ENCODE data around the gene SMTNL2.

Gene SMTNL2

DNA sequence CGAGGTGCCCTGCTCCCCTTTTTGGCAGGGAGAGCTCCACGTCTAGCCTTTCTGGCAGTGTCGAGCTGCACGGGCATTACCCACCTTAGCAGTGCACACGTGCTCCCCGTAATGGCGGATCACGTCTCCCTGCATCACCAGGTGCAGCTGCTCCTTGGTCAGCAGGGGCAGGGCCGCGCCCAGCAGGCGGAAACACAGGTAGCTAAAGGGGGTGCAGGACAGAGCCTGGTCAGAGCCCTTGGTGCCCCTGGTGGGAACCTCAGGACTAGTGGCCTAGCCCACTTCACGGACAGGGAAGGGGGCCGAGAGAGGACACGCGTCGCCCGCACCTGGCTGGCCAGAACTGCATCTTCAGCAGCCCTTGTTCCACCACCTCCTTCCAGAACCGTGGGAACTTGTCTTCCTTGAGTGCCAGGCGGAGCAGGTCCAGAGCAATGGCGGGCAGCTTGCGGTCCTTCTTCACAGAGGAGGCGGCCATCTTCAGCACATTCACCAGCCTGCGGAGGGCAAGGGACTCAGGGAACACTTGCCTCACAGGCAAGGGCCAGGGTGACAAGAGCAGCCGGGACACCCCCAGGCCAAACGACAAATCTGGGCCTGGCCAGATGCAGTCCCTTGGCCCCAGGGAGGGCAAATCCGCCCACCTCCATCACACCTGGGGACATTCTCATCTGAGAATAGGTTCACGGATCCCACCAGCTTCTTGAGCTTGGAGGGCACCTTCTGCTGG lies 32.4 kb upstream of the SMTNL2 start:
- H3K27me3 ChIP-seq (ENCODE audit: insufficient read depth, low read length): no peaks in the 10 kb centered on the region
- no peak for TF ChIP-seq EZH2 (IDR thresholded peaks at IDR 0.05; ENCODE audit: borderline replicate concordance, low read length)
- TF ChIP-seq, protein P1, sequence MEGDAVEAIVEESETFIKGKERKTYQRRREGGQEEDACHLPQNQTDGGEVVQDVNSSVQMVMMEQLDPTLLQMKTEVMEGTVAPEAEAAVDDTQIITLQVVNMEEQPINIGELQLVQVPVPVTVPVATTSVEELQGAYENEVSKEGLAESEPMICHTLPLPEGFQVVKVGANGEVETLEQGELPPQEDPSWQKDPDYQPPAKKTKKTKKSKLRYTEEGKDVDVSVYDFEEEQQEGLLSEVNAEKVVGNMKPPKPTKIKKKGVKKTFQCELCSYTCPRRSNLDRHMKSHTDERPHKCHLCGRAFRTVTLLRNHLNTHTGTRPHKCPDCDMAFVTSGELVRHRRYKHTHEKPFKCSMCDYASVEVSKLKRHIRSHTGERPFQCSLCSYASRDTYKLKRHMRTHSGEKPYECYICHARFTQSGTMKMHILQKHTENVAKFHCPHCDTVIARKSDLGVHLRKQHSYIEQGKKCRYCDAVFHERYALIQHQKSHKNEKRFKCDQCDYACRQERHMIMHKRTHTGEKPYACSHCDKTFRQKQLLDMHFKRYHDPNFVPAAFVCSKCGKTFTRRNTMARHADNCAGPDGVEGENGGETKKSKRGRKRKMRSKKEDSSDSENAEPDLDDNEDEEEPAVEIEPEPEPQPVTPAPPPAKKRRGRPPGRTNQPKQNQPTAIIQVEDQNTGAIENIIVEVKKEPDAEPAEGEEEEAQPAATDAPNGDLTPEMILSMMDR (IDR thresholded peaks at IDR 0.05; ENCODE audit: low read length): no peak
- no peak overlapping the region for H3K4me3 ChIP-seq (ENCODE audit: low read depth, low read length, poor library complexity, severe bottlenecking)
- H4K20me1 ChIP-seq (ENCODE audit: insufficient read depth, low read length): no peaks in the 10 kb centered on the region
- H3K9me3 ChIP-seq (ENCODE audit: low read length): no peaks in the 10 kb centered on the region
- no peak overlapping the region for H3K4me2 ChIP-seq (ENCODE audit: low read length)
- H3K27ac ChIP-seq (ENCODE audit: low read depth, low read length, poor library complexity, severe bottlenecking): no peak overlapping the region
- peaks cover 69% of the 10 kb centered on the region for H3K36me3 ChIP-seq (ENCODE audit: insufficient read depth, low read length)
- peaks cover 25% of the 10 kb centered on the region for H3K4me1 ChIP-seq (ENCODE audit: insufficient read depth, low read length, severe bottlenecking)
- H3F3A ChIP-seq (ENCODE audit: insufficient read depth, low read length): no peaks in the 10 kb centered on the region
- H3K9ac ChIP-seq (ENCODE audit: low read length): no peak overlapping the region
- no peak overlapping the region for H2AFZ ChIP-seq (ENCODE audit: low read length)
- no peaks in the 10 kb centered on the region for H3K9me2 ChIP-seq (ENCODE audit: low read depth, low read length)
- H3K79me2 ChIP-seq (ENCODE audit: insufficient read depth, low read length): peaks cover 18% of the 10 kb centered on the region

DNA sequence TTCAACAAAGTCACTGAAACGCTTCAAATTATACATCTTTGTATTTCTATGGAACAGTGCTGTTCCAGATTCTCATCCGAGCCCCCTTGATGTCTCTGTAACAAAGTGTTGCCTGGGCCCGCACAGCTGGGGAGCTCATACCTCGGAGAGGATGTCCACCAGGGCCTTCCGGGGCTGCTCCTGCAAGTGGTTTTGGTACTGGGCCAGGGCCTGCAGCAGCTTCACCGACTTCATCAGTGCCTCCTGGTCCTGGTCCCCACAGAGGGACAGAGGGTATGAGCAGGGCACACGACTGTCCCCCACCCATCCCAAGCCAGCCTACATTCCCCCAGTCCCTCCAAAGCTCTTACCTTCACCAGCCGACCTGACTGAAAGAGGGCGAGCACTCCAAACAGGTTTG lies 30.7 kb upstream of the SMTNL2 start:
- no peaks in the 10 kb centered on the region for H3K27me3 ChIP-seq (ENCODE audit: insufficient read depth, low read length)
- H3K4me1 ChIP-seq (ENCODE audit: insufficient read depth, low read length, severe bottlenecking): peaks cover 25% of the 10 kb centered on the region
- no peak for TF ChIP-seq EZH2 (IDR thresholded peaks at IDR 0.05; ENCODE audit: borderline replicate concordance, low read length)
- TF ChIP-seq, protein P1 (IDR thresholded peaks at IDR 0.05; ENCODE audit: low read length): no peak
- no peaks in the 10 kb centered on the region for H3K9me2 ChIP-seq (ENCODE audit: low read depth, low read length)
- no peak overlapping the region for H2AFZ ChIP-seq (ENCODE audit: low read length)
- no peaks in the 10 kb centered on the region for H3F3A ChIP-seq (ENCODE audit: insufficient read depth, low read length)
- peaks cover 18% of the 10 kb centered on the region for H3K79me2 ChIP-seq (ENCODE audit: insufficient read depth, low read length)
- H3K9ac ChIP-seq (ENCODE audit: low read length): peak overlapping the region; percentile 93
- no peaks in the 10 kb centered on the region for H3K9me3 ChIP-seq (ENCODE audit: low read length)
- H4K20me1 ChIP-seq (ENCODE audit: insufficient read depth, low read length): no peaks in the 10 kb centered on the region
- no peak overlapping the region for H3K27ac ChIP-seq (ENCODE audit: low read depth, low read length, poor library complexity, severe bottlenecking)
- peaks cover 52% of the 10 kb centered on the region for H3K36me3 ChIP-seq (ENCODE audit: insufficient read depth, low read length)
- H3K4me3 ChIP-seq (ENCODE audit: low read depth, low read length, poor library complexity, severe bottlenecking): peak overlapping the region; percentile 96
- H3K4me2 ChIP-seq (ENCODE audit: low read length): peak overlapping the region; percentile 70

DNA sequence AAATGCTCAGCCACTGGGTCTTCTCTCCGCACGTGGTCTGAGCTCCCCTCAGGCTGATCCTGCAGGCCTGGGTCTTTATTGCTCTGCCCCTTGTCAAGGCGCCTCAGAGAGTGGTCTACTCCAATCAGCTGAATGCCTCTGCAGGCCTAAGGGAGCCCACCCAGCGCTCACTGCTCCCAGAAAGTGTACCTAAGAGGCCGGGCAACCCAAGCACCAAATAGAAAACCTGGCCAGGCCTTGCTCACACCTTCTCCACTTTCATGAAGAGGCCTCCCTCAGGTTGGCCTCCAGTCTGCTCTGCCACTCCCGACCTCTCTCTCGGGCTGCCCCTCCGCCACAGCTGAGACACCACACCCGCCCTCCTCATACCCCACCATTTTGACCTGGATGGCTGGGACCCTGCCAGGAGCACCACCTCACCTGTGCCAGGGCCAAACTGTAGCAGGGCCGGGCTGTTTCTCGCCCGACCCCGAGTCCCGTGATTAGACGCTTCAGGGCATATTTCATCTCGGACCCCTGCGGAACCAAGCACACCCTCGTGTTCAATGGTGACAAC lies 29.8 kb upstream of the SMTNL2 start:
- Histone ChIP-seq H3K9me2 (ENCODE audit: low read depth, low read length) (no peaks in the 10 kb centered on the region), H3K4me1 (ENCODE audit: insufficient read depth, low read length, severe bottlenecking) (peaks cover 25% of the 10 kb centered on the region), H3K79me2 (ENCODE audit: insufficient read depth, low read length) (peaks cover 18% of the 10 kb centered on the region), H3K27ac (ENCODE audit: low read depth, low read length, poor library complexity, severe bottlenecking) (peak overlapping the region; percentile 28), H2AFZ (ENCODE audit: low read length) (no peak overlapping the region), H3K4me2 (ENCODE audit: low read length) (peak overlapping the region; percentile 70), H3K9me3 (ENCODE audit: low read length) (no peaks in the 10 kb centered on the region), H3F3A (ENCODE audit: insufficient read depth, low read length) (no peaks in the 10 kb centered on the region), H4K20me1 (ENCODE audit: insufficient read depth, low read length) (no peaks in the 10 kb centered on the region), H3K36me3 (ENCODE audit: insufficient read depth, low read length) (peaks cover 44% of the 10 kb centered on the region), H3K27me3 (ENCODE audit: insufficient read depth, low read length) (no peaks in the 10 kb centered on the region), H3K4me3 (ENCODE audit: low read depth, low read length, poor library complexity, severe bottlenecking) (peak overlapping the region; percentile 96), H3K9ac (ENCODE audit: low read length) (peak overlapping the region; percentile 93)
- TF ChIP-seq, protein P1 (IDR thresholded peaks at IDR 0.05; ENCODE audit: low read length): no peak
- TF ChIP-seq EZH2 (IDR thresholded peaks at IDR 0.05; ENCODE audit: borderline replicate concordance, low read length): no peak

Measured in OCI-LY1 (cell line).